ENCODE measurements around the gene EXD3.
A peak's percentile ranks its signal among the peaks of the same experiment; 100 is the strongest.

The EXD3 gene

GRCh38 chr9:137409515-137409914 is 13.4 kb downstream of the EXD3 start:
- no peak for DNase-seq

- no peak for DNase-seq
Observed at GRCh38 chr9:137408651-137409405, 14.1 kb downstream of the EXD3 start.

DNA sequence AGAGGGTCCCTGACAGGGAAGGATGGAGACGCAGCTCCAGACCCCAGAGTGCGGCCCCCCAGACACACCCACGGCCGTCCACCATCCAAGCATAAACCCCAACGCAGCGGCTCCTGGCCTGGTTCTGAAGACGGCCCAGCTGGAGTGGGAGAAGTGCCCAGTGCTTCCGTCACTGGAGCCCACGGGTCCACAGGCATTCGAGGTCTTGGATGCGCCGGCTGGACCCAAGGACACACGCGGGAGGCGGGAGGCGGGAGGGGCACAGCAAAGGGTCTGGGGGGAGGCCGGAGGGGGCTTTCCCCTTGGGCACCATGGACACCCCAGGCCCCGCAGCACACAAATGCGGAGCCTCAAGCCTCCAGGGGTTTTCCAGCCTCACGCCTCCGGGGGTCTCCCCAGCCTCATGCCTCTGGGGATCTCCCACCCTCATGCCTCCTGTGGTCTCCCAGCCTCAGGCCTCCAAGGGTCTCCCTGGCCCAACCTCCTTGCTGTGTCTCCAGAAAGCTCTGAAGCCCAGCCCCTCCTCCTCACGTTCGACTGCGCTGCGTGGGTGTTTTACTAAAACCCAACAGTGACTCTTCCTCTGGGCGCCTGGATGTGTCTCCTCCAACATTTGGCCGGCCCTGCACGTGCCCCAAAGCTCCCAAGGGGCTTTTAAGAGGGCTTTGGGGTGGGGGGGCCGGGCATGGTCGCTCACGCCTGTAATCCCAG is 15.2 kb downstream of the EXD3 start:
- no peak for DNase-seq

GRCh38 chr9:137406876-137407589 is 15.9 kb downstream of the EXD3 start:
- DNase-seq: peak; percentile 49

- no peak for DNase-seq
Observed at GRCh38 chr9:137406085-137406760, 16.7 kb downstream of the EXD3 start.

DNA sequence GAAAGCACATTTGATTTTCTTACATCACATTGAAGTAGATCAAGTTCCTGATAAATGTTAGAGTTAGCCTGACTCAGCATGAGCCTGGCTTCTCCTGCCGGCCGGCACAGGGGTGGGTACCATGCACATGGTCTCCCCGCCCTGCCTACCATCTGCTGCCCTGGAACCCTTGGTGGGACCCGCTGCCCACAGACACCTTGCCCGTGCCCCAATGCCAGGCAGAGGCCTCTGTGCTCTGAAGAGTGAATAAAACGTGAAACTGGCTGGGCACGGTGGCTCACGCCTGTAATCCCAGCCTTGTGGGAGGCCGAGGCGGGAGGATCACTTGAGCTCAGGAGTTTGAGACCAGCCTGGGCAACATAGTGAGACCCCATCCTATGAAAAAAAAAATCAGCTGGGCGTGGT is 17.3 kb downstream of the EXD3 start:
- no peak for DNase-seq

DNA sequence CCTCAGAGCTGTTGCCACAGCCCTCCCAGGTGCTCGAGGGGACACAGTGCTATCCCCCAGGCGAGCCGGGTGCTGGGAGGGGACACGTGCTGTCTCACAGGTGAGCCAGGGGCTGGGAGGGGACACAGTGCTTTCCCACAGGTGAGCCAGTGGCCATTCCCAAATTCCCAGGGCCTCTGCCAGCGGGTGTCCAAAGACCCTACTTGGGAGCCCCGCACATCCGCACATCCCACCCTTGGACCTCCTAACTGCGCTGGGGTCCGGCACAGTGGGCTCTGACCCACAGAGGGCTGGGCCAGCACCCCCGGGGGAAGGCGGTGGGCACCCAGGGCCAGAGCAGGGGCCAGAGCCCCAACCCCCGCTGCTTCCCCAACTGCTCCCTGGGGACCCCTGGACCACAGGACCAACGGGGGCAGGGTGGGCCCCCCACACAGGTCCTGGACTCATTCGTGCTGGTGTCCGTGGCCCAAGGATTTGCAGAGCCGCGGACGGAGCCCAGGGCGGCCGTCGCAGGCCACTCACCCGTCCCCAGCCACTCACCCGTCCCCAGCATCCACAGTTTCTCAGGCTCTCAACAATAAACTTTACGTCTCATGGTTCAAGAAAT is 17.9 kb downstream of the EXD3 start:
- no peak for DNase-seq

- DNase-seq: no peak
Observed at GRCh38 chr9:137403269-137403668, 19.7 kb downstream of the EXD3 start.

- DNase-seq: no peak
Observed at GRCh38 chr9:137402746-137403145, 20.2 kb downstream of the EXD3 start.

DNA sequence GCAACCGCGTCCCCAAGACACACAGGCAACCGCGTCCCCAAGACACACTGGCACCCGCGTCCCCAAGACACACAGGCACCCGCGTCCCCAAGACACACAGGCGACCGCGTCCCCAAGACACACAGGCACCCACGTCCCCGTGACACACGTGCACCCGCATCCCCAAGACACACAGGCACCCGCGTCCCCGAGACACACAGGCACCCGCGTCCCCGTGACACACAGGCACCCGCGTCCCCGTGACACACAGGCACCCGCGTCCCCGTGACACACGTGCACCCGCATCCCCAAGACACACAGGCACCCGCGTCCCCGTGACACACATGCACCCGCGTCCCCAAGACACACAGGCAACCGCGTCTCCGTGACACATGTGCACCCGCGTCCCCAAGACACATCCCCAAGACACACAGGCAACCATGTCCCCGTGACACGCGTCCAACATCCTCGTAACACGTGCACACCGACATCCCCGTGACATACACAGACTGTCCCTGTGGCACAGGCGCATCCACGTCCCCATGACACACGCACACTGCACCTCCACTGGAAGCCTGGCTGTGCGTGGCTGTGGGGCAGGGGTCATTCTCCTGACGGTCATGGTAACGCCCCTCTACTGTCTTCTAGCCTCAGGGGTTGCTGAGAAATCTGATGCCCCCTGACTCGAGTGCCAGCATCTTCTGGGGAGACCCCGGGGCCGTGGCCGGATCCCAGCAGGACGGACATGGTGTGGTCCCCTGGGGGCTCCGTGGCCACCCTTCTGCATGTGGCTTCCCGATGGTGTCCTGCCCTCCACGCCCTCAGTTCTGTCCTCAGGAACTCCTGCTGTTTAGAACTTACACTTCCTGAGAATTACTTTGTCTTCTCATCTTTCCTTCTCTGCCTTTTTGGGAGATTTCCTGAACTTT is 24.1 kb downstream of the EXD3 start:
- DNase-seq: no peak

DNA sequence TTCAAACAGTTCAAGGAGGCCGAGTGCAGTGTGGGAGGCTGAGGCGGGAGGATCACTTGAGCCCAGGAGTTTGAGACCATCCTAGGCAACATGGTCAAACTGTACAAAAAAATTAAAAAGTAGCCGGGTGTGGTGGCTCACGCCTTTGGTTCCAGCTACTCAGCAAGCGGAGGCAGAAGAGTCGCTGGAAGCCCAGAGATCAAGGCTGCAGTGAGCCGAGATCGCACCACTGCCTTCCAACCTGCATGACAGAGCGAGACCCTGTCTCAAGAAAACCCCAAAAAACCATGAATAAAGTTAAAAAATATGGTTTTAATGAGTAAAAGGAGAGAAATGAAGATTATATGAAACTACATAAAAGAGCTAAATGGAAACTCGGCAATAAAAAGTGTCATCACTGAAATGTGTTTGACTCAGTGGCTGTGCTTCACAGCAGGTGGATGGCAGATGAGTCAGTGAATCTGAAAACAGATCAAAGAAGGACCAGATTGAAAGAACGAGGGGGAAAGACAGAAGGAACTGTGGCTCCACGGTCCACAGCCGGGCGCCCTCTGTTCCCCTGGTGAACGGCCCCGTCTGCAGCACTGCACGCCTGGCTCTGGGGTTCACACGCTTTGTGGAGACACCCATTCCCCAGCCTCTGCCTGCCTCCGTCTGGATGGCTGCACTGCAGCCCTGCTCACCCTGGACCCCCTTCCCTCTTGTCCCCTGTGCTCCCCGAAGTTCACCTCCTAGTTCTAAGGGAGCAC is 25.1 kb downstream of the EXD3 start:
- DNase-seq: no peak

- no peak for DNase-seq
Observed at GRCh38 chr9:137396634-137397367, 26.2 kb downstream of the EXD3 start.

DNA sequence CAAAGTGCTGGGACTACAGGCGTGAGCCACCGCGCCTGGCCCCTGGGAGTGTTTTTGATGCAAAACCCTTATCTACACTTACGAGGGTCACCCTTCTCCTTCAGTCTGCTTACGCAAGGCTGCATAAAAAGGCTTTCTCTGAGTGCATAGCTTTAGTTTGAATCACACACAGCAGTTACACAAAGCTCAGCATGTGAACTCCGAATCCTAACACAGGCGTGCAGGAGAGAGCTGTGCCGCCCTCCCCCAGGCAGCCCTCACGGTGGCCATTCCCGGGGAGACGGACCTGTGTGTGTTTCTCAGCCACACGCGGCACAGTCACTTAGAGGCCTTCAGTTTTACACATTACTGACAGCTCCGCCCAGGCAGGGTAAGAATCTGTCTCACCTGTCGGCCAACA is 26.7 kb downstream of the EXD3 start:
- peak; percentile 56 for DNase-seq

GRCh38 chr9:137395666-137396010 is 27.3 kb downstream of the EXD3 start:
- DNase-seq: no peak

- DNase-seq: no peak
Observed at GRCh38 chr9:137394866-137395665, 27.9 kb downstream of the EXD3 start.

DNA sequence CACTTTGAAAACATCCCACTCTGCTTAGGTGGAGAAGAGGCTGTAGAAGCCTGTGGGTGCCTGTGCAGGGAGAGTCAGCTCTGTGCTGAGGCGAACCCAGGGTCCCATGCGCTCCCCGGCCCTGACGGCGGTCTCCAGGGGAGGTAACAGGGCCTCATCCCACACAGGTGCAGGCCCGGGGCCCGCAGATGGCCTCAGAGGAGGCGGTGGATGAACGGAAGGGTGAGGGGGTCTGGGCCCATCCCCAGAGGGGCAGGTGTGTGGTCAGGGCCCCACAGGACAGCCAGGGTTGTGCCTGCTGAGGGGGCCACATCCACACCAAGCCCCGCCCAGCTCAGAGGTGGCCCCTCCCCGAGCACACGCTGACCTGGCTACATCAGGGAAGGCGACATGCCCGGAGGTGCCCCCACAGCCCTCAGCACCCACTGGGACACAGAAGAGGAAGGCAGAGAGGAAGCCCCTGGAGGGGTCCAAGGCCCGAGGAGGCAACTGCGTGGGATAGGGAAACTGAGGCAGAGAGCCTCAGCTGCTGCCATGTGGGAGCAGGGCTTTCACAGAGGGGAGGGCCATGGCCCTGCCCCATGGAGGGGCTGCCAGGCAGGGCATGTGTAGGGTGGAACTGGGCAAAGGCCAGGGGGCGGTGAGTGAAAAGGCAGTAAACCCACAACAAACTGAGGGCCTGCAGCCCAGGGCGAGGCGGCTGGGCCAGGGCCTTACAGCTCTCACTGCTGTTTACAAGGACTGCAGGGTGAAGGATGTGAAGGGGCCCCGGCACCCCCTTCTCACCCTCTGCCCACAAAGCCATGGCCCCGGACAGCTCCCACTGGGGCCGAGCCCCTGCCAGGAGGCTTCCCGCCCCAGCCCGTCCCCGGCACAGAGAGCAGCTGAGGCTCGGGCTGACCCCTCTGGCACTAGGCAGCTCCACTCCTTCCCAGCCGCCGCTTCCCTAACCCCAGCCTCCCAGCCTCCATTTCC is 29.5 kb downstream of the EXD3 start:
- DNase-seq: no peak

DNA sequence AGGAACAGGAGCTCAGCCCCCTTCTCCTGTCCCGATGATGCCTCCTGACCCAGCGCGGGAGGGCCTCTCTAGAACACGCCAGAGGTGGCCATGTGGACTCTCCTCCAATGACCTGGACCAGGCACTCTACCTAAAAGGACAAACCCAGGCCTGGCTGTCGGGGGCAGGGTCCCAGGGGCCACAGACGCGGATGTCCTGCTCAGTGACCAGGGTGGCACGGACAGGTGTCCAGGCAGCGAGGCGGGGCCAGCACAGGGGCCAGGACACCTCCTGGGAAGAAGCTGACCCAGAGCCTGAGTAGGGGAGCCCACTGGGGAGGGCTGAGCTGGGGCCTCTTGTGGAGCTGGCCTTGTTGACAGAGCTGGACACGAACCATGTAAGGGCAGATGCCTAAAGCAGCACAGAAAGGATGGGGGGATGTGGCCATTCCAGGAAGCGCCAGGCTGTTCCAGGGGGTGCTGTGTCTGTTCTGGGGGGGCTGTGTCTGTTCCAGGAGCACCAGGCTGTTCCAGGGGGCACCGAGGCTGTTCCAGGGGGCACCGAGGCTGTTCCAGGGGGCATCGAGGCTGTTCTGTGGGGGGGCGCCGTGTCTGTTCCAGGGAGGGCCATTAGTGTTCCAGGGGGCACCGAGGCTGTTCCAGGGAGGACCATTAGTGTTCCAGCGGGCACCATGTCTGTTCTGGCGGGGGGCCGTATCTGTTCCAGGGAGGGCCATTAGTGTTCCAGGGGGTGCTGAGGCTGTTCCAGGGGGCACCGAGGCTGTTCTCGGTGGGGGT is 30.5 kb downstream of the EXD3 start:
- DNase-seq: no peak

DNA sequence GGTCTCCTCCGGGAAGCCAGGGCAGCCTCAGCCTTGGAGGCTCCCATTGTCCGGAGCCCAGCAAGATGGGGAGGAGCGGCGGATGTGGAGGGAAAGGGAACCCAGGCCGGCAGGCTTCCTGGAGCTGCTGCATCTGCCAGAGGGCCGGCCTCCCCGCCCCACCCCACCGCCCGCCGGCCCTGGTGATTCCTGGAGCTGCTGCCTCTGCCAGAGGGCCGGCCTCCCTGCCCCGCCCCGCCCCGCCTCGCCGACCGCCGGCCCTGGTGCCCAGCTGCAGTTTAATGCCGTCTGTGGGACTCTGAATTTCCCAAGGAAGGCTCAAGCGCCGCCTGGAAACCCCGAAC is 31.6 kb downstream of the EXD3 start:
- DNase-seq: no peak

All from fibroblast of skin of right quadriceps (primary cell).